GM20431 (cell line): ENCODE results near the gene ABR.

Experiments
- in situ Hi-C: fragments of 300-500 bp; cut with MseI, MboI; formaldehyde crosslinking; loops from one replicate; pipeline ENCODE4 v1.15.0; 2020; ENCODE audit warnings: low sequenced_read_pairs; ENCODE audit not compliant: unreplicated experiment

Gene ABR

GRCh38 chr17:1021147-1021546 lies 158.6 kb downstream of the ABR start:
- in situ Hi-C loops: no loop called here

- in situ Hi-C loops: no loop called here
Measured at GRCh38 chr17:1019451-1019850, 160.3 kb downstream of the ABR start.

GRCh38 chr17:1018547-1018946 lies 161.2 kb downstream of the ABR start:
- in situ Hi-C loops: no loop called here

- in situ Hi-C loops: no loop called here
Measured at GRCh38 chr17:1013729-1014090, 166.1 kb downstream of the ABR start.

GRCh38 chr17:1012823-1013728 lies 166.7 kb downstream of the ABR start:
- in situ Hi-C loops: no loop called here

GRCh38 chr17:1011760-1012735 lies 167.7 kb downstream of the ABR start:
- in situ Hi-C loops: no loop called here

GRCh38 chr17:1011138-1011537 lies 168.6 kb downstream of the ABR start:
- in situ Hi-C loops: no loop called here

GRCh38 chr17:1010586-1010985 lies 169.2 kb downstream of the ABR start:
- in situ Hi-C loops: no loop called here

GRCh38 chr17:1010086-1010450 lies 169.7 kb downstream of the ABR start:
- in situ Hi-C loops: no loop called here

GRCh38 chr17:1009229-1010085 lies 170.3 kb downstream of the ABR start:
- in situ Hi-C loops: no loop called here

GRCh38 chr17:1008008-1008761 lies 171.6 kb downstream of the ABR start:
- in situ Hi-C loops: no loop called here

GRCh38 chr17:1007310-1008007 lies 172.3 kb downstream of the ABR start:
- in situ Hi-C loops: no loop called here

GRCh38 chr17:1006054-1006453 lies 173.7 kb downstream of the ABR start:
- in situ Hi-C loops: no loop called here

- in situ Hi-C loops: no loop called here
Measured at GRCh38 chr17:1005361-1005946, 174.3 kb downstream of the ABR start.

GRCh38 chr17:1004769-1005295 lies 174.9 kb downstream of the ABR start:
- in situ Hi-C loops: no loop called here

- in situ Hi-C loops: no loop called here
Measured at GRCh38 chr17:1003972-1004768, 175.6 kb downstream of the ABR start.

- in situ Hi-C loops: no loop called here
Measured at GRCh38 chr17:1003633-1003971, 176.2 kb downstream of the ABR start.
